Skeletal muscle satellite cell (primary cell): ENCODE data around the gene PRKD1.
"Not testable (repeated sequence)": the region's sequence is repeated elsewhere in the genome, so short reads cannot be mapped to it uniquely, and the experiment has no call there.

Experiments
- H3K27me3 ChIP-seq: 2 replicates; pipeline ENCODE4 v1.7.0; 2013; ENCODE audit warnings: low read length; ENCODE audit not compliant: control insufficient read depth, insufficient read depth
- H3K36me3 ChIP-seq: 2 replicates; pipeline ENCODE4 v1.7.0; 2013; ENCODE audit warnings: mild to moderate bottlenecking, control low read depth, low read length; ENCODE audit not compliant: insufficient read depth
- H3K4me1 ChIP-seq: 2 replicates; pipeline ENCODE4 v1.7.0; 2013; ENCODE audit warnings: low read length; ENCODE audit not compliant: control insufficient read depth, insufficient read depth
- H3K4me2 ChIP-seq: 2 replicates; pipeline ENCODE4 v1.7.0; 2013; ENCODE audit warnings: mild to moderate bottlenecking, low read length
- H3K4me3 ChIP-seq: 2 replicates; pipeline ENCODE4 v1.7.0; 2013; ENCODE audit warnings: low read length
- H3K9ac ChIP-seq: 2 replicates; pipeline ENCODE4 v1.7.0; 2013; ENCODE audit warnings: mild to moderate bottlenecking, low read depth, low read length, moderate library complexity
- H3K9me3 ChIP-seq: replicated peaks from 2 replicates; pipeline ENCODE4 v1.7.0; 2013; ENCODE audit warnings: mild to moderate bottlenecking, control low read depth, low read length

Gene PRKD1

GRCh38 chr14:29789475-29789874 lies 138.2 kb downstream of the PRKD1 start:
- Histone ChIP-seq H3K27me3 (no peaks in the 10 kb centered on the region), H3K9me3 (no peaks in the 10 kb centered on the region), H3K9ac (no peak overlapping the region), H3K4me1 (no peaks in the 10 kb centered on the region), H3K4me2 (no peak overlapping the region), H3K4me3 (no peak overlapping the region), H3K36me3 (no peaks in the 10 kb centered on the region)

- Histone ChIP-seq H3K36me3 (no peaks in the 10 kb centered on the region), H3K4me3 (no peak overlapping the region), H3K9me3 (no peaks in the 10 kb centered on the region), H3K4me2 (no peak overlapping the region), H3K4me1 (no peaks in the 10 kb centered on the region), H3K9ac (no peak overlapping the region), H3K27me3 (no peaks in the 10 kb centered on the region)
Observed at GRCh38 chr14:29788093-29788492, 139.6 kb downstream of the PRKD1 start.

- no peaks in the 10 kb centered on the region for H3K36me3 ChIP-seq
- no peaks in the 10 kb centered on the region for H3K4me1 ChIP-seq
- H3K27me3 ChIP-seq, result no peaks in the 10 kb centered on the region
- H3K9ac ChIP-seq, result no peak overlapping the region
- no peak overlapping the region for H3K4me3 ChIP-seq
- H3K9me3 ChIP-seq, result no peaks in the 10 kb centered on the region
- H3K4me2 ChIP-seq, result no peak overlapping the region
Observed at GRCh38 chr14:29783556-29783955, 144.1 kb downstream of the PRKD1 start.

GRCh38 chr14:29782041-29782440 lies 145.6 kb downstream of the PRKD1 start:
- no peaks in the 10 kb centered on the region for H3K36me3 ChIP-seq
- H3K4me3 ChIP-seq, result no peak overlapping the region
- no peak overlapping the region for H3K9ac ChIP-seq
- no peaks in the 10 kb centered on the region for H3K4me1 ChIP-seq
- H3K4me2 ChIP-seq, result no peak overlapping the region
- no peaks in the 10 kb centered on the region for H3K9me3 ChIP-seq
- H3K27me3 ChIP-seq, result no peaks in the 10 kb centered on the region

GRCh38 chr14:29777142-29777541 lies 150.5 kb downstream of the PRKD1 start:
- not testable (repeated sequence) for H3K9ac ChIP-seq, H3K27me3 ChIP-seq, H3K4me2 ChIP-seq, H3K36me3 ChIP-seq, H3K4me3 ChIP-seq, H3K4me1 ChIP-seq, H3K9me3 ChIP-seq

- Histone ChIP-seq H3K4me2 (no peak overlapping the region), H3K9me3 (no peaks in the 10 kb centered on the region), H3K27me3 (no peaks in the 10 kb centered on the region), H3K36me3 (no peaks in the 10 kb centered on the region), H3K9ac (no peak overlapping the region), H3K4me3 (no peak overlapping the region), H3K4me1 (no peaks in the 10 kb centered on the region)
Observed at GRCh38 chr14:29773990-29774389, 153.7 kb downstream of the PRKD1 start.

DNA sequence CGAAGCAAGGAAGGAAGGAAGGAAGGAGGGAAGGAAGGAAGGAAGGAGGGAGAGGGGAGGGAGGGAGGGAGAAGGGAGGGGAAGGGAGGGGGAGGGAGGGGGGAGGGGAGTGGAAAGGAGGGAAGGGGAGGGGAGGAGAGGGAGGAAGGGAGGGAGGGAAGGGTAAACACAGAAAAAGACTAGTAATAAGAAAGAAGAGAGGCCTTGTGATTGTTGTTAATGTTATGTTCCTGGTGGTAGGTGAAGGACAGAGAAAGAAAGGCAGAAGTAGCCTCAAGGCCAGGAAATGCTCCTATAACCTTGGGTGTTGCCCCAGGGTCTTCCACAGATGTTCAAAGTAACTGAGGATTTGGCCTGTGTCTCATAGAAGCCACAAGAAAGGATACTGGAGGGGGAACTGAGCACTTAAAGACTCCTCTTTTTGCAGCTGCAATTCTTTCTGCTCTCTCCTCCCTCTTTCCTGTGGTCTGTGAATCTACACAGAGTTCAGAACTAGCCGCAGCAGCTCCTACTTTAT lies 164.2 kb downstream of the PRKD1 start:
- Histone ChIP-seq H3K9me3 (no peaks in the 10 kb centered on the region), H3K4me2 (no peak overlapping the region), H3K4me1 (peaks cover 24% of the 10 kb centered on the region), H3K27me3 (no peaks in the 10 kb centered on the region), H3K4me3 (no peak overlapping the region), H3K9ac (no peak overlapping the region), H3K36me3 (no peaks in the 10 kb centered on the region)

- Histone ChIP-seq H3K4me3 (no peak overlapping the region), H3K4me1 (peaks cover 36% of the 10 kb centered on the region), H3K9ac (no peak overlapping the region)
Observed at GRCh38 chr14:29759521-29760340, 167.9 kb downstream of the PRKD1 start.

DNA sequence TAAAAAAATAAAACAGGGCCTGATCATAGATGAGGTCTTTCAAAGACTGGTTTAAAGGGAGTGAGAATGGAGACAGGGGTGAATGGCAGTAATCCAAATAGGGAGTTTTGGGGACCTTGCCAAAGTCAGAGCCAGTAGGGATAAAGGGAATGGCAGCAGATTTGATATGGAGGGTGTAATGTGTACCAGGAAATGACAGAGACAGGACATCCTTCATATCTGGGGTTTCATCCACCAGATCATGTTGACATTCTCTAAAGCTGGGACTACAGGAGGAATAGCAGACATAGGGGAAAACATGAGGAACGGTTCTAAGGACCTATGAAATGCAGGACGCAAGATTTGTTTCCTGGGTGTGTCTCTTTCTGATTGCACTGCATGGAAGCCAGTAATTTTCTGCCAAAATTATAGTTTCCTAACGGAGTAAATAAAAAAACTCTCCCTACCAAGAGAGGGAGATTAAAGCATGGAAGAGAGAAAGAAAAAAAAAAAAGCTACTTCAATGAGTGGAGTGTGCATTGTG lies 169.9 kb downstream of the PRKD1 start:
- no peaks in the 10 kb centered on the region for H3K27me3 ChIP-seq
- H3K4me1 ChIP-seq, result peaks cover 36% of the 10 kb centered on the region
- H3K4me2 ChIP-seq, result no peak overlapping the region
- no peaks in the 10 kb centered on the region for H3K36me3 ChIP-seq
- H3K4me3 ChIP-seq, result no peak overlapping the region
- H3K9me3 ChIP-seq, result no peaks in the 10 kb centered on the region
- H3K9ac ChIP-seq, result no peak overlapping the region

More at GRCh38 chr14:29759521-29760340, 167.9 kb downstream of the PRKD1 start:
- Histone ChIP-seq H3K4me2 (peak overlapping the region; percentile 53), H3K9me3 (no peaks in the 10 kb centered on the region), H3K27me3 (no peaks in the 10 kb centered on the region), H3K36me3 (no peaks in the 10 kb centered on the region)

DNA sequence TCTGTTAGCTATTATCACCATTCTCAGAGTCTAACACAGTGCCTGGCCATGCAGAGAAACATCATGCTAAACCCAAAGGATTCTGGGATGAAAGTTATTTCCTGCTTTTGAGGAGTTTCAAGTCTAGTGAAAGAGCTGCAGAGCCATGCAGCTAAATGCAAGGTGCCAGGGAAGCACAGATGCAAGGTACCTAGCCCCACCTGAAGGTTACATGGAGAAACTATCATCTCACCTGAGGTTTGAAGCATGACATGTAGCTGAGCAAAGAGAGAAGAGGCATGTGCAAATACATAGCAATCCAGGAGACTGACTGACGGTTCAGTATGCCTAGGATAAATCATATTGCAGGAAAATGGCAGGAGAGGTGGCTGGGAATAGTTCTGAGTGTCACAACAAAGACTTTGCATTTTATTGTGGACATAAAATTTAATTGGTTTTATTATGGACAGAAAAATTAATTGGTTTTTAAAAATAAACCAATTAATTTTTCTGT lies 170.4 kb downstream of the PRKD1 start:
- Histone ChIP-seq H3K36me3 (no peaks in the 10 kb centered on the region), H3K4me3 (no peak overlapping the region), H3K9ac (no peak overlapping the region), H3K9me3 (no peaks in the 10 kb centered on the region), H3K27me3 (no peaks in the 10 kb centered on the region), H3K4me1 (peaks cover 36% of the 10 kb centered on the region), H3K4me2 (no peak overlapping the region)

GRCh38 chr14:29756019-29756385 lies 171.6 kb downstream of the PRKD1 start:
- H3K9ac ChIP-seq, result no peak overlapping the region
- no peaks in the 10 kb centered on the region for H3K36me3 ChIP-seq
- no peaks in the 10 kb centered on the region for H3K9me3 ChIP-seq
- H3K27me3 ChIP-seq, result no peaks in the 10 kb centered on the region
- no peak overlapping the region for H3K4me3 ChIP-seq
- H3K4me1 ChIP-seq, result peaks cover 36% of the 10 kb centered on the region
- H3K4me2 ChIP-seq, result no peak overlapping the region
